NT2/D1 (cell line): ENCODE measurements around the gene SART3.

Experiments
- DNase-seq: peaks from one replicate; pipeline ENCODE4 v3.0.0-alpha.2; 2011; ENCODE audit warnings: low read depth, low spot score
- H3K27me3 ChIP-seq: 2 replicates; pipeline ENCODE4 v1.6.0; 2011; ENCODE audit warnings: mild to moderate bottlenecking; ENCODE audit not compliant: insufficient read length, insufficient read depth
- H3K36me3 ChIP-seq: 2 replicates; pipeline ENCODE4 v1.6.1; 2011; ENCODE audit warnings: mild to moderate bottlenecking, low read length, mixed read lengths; ENCODE audit not compliant: insufficient read depth, insufficient read length
- H3K4me1 ChIP-seq: 2 replicates; pipeline ENCODE4 v1.5.1; 2011; ENCODE audit not compliant: insufficient read depth, insufficient read length
- H3K4me3 ChIP-seq: 2 replicates; pipeline ENCODE4 v1.5.1; 2011; ENCODE audit warnings: low read depth; ENCODE audit not compliant: insufficient read length
- H3K9ac ChIP-seq: 2 replicates; pipeline ENCODE4 v1.6.0; 2011; ENCODE audit warnings: low read depth; ENCODE audit not compliant: insufficient read length
- H3K9me3 ChIP-seq: 2 replicates; pipeline ENCODE4 v1.5.1; 2011; ENCODE audit warnings: mild to moderate bottlenecking, low read length; ENCODE audit not compliant: insufficient read depth
- SUZ12 ChIP-seq: IDR thresholded peaks from 2 replicates; pipeline ENCODE4 v1.6.1; 2011; ENCODE audit not compliant: insufficient read length, insufficient read depth; ENCODE audit errors: extremely low read depth
- YY1 ChIP-seq: IDR thresholded peaks from 2 replicates; pipeline ENCODE4 v1.6.1; 2011; ENCODE audit not compliant: insufficient read length, insufficient read depth
- ZNF274 ChIP-seq: IDR thresholded peaks from 2 replicates; pipeline ENCODE4 v1.6.1; 2011; ENCODE audit warnings: mild to moderate bottlenecking, low read depth, low read length

SART3 gene

DNA sequence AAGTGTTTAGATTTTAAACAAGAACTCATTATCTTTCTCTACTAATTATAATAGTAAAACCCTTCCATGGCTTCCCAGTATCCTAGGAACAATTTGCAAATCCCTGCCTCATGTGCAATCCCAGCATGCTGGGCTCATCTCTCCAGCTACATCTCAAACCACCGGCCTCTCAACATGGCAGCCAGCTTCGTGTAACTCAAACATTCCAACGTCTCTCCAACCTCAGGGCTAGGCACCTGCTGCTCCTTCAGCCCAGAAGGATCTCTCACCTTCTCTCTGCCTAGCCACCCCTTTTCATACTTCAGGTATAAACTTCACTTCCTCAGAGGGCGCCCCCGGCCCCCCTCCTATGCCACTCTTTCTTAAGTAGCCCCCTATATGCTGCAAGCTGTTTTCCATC, 7.2 kb downstream of the SART3 start:
- Histone ChIP-seq H3K27me3 (no peaks in the 10 kb centered on the region), H3K4me1 (peaks cover 5% of the 10 kb centered on the region), H3K9me3 (no peaks in the 10 kb centered on the region), H3K36me3 (peaks cover 46% of the 10 kb centered on the region), H3K9ac (no peak overlapping the region), H3K4me3 (no peak overlapping the region)
- TF ChIP-seq ZNF274 (no peak), YY1 (no peak), SUZ12 (no peak)
- no peak for DNase-seq

DNA sequence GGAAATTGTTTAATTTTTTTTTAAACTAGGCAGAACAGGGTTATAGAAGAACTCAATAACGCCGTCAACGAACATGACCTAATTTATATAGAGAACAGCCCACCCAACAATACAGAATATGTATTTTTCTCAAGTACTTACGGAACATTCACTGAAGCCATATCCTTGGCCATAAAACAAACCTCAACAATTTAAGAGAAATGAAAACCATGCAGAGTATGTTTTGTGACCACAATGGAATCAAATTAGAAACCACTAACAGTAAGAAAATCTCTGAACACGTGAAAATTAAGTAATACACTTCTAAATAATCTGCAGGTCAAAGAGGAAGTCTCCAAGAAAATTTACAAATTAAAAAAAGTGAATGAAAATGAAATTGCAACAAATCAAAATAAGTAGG, 9.4 kb downstream of the SART3 start:
- H3K4me1 ChIP-seq: no peaks in the 10 kb centered on the region
- no peaks in the 10 kb centered on the region for H3K9me3 ChIP-seq
- DNase-seq: no peak
- no peak overlapping the region for H3K9ac ChIP-seq
- peaks cover 49% of the 10 kb centered on the region for H3K36me3 ChIP-seq
- TF ChIP-seq YY1: no peak
- no peak for TF ChIP-seq ZNF274
- TF ChIP-seq SUZ12: no peak
- H3K4me3 ChIP-seq: no peak overlapping the region
- no peaks in the 10 kb centered on the region for H3K27me3 ChIP-seq

DNA sequence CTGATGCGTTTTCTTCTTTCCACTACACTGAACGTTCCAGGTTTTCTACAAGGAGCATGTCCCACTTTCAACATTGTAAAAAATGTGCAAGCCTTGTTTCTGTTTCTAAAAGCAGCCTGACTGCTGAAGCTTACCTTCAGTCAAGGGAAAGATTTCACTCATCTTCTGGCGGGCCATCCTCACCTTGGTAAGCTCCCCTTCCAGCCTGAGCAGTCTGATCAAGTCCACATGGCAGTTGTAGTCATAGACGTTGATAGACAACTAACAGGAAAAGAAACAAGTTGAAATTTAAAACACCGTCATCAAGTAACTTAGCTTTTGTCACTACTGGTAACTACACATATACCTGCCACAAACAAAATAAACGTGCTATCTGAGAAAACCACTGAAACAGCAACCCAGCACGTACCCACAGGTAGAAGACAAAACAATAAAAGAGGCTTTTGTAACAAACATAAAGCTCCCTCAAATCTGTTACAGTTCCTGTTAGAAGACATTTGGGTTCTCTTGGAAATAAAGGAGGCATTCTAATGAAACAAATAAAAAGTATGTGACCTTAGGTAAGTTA, 11.9 kb downstream of the SART3 start:
- Histone ChIP-seq H3K9me3 (no peaks in the 10 kb centered on the region), H3K27me3 (no peaks in the 10 kb centered on the region), H3K4me1 (no peaks in the 10 kb centered on the region), H3K36me3 (peaks cover 59% of the 10 kb centered on the region), H3K9ac (no peak overlapping the region), H3K4me3 (no peak overlapping the region)
- no peak for TF ChIP-seq ZNF274
- TF ChIP-seq SUZ12: no peak
- no peak for TF ChIP-seq YY1
- DNase-seq: no peak

DNA sequence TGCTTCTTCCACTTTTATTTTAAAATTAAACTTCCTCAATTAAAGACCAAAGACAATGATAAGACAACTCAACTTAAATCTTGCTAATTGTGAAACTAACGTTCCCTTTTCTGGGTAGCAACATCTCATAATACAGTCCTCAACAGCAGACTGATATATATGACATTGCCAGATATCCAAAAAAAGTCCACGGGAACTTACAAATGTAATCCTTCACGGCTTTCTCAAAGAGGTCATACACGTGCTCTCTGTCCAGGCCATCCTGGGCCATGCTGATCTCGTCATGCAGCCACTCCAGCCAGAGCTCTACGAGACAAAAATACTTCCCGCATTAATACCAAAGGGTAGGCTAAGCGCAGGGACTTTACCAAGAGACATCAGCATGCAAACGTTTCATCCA, 13.3 kb downstream of the SART3 start:
- Histone ChIP-seq H3K4me1 (no peaks in the 10 kb centered on the region), H3K4me3 (no peak overlapping the region), H3K36me3 (peaks cover 67% of the 10 kb centered on the region), H3K9ac (no peak overlapping the region), H3K9me3 (no peaks in the 10 kb centered on the region), H3K27me3 (no peaks in the 10 kb centered on the region)
- no peak for DNase-seq
- no peak for TF ChIP-seq YY1
- TF ChIP-seq ZNF274: no peak
- TF ChIP-seq SUZ12: no peak

DNA sequence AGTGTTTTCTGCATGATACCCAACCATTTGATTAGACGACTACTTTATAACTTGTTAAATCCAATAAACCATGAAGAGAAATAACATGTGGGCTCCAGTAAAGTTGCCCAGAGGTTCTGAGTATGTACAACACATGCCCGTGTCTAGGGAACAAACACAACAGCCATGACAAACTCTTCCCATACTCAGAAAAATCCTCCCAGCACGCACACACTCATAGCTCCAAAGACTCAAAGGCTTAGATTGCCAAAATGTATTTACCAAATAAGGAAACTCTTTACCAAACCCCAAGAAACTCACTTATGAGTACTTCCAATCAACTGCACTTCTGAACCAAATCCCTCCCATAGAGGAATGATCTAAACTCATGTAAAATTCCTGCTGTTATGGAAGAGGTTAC, 17.3 kb downstream of the SART3 start:
- H3K9me3 ChIP-seq: no peaks in the 10 kb centered on the region
- H3K27me3 ChIP-seq: no peaks in the 10 kb centered on the region
- no peak overlapping the region for H3K4me3 ChIP-seq
- H3K9ac ChIP-seq: no peak overlapping the region
- no peaks in the 10 kb centered on the region for H3K4me1 ChIP-seq
- H3K36me3 ChIP-seq: peaks cover 87% of the 10 kb centered on the region
- TF ChIP-seq SUZ12 (no peak), YY1 (no peak), ZNF274 (no peak)
- no peak for DNase-seq

DNA sequence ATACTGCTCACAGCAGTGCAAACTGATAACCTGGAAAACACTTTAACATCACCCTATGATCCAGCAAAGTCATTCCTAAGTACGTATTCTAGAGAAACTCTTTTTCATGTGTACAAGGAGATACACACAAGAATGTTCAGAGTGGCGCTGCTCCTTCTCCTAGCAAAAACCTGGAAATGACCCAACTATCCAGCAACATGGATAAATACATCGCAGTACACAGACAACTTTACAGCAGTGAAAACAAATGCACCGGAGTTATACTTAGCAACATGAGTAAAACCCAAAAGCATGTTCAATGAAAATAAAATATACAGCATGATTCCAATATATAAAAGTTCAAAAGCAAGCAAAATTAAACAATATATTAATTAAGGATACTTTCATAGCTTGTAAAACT, 18.7 kb downstream of the SART3 start:
- no peak overlapping the region for H3K9ac ChIP-seq
- H3K36me3 ChIP-seq: peaks cover 87% of the 10 kb centered on the region
- H3K4me3 ChIP-seq: no peak overlapping the region

DNA sequence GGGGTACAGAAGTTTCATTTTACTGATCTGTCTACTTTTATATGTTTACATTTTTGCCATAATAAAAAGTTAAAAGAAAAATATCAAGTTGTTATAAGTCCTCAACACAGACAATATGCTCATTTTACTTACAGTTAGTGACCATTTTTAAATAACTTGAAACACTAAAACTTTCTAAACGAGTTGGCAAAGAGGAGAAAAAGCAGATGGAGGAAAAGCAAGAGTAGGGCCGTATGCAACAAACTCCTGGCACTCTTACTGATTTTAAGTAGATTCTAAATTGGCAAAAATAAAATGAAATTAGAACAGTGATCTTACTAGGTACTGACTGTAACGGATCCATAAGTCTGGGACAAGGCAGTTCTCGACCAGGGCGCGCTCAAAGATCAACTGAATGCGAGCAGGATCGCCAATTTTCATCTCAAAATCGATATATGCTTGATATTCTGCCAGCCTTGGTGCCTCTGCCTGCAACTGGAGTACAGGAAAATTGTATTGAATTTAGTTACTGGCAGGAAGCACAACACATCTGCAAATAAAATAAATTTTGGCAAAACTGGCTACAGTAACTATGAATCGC, 22.3 kb downstream of the SART3 start:
- no peak overlapping the region for H3K9ac ChIP-seq
- TF ChIP-seq YY1: no peak
- no peak for TF ChIP-seq SUZ12
- no peak for TF ChIP-seq ZNF274
- H3K27me3 ChIP-seq: no peaks in the 10 kb centered on the region
- no peak for DNase-seq
- no peaks in the 10 kb centered on the region for H3K9me3 ChIP-seq
- H3K36me3 ChIP-seq: peaks cover 87% of the 10 kb centered on the region
- H3K4me1 ChIP-seq: no peaks in the 10 kb centered on the region
- H3K4me3 ChIP-seq: no peak overlapping the region

More for the DNA sequence above, 18.7 kb downstream of the SART3 start:
- no peaks in the 10 kb centered on the region for H3K4me1 ChIP-seq
- H3K27me3 ChIP-seq: no peaks in the 10 kb centered on the region
- DNase-seq: no peak
- no peaks in the 10 kb centered on the region for H3K9me3 ChIP-seq
- TF ChIP-seq YY1: no peak
- TF ChIP-seq SUZ12: no peak
- TF ChIP-seq ZNF274: no peak

DNA sequence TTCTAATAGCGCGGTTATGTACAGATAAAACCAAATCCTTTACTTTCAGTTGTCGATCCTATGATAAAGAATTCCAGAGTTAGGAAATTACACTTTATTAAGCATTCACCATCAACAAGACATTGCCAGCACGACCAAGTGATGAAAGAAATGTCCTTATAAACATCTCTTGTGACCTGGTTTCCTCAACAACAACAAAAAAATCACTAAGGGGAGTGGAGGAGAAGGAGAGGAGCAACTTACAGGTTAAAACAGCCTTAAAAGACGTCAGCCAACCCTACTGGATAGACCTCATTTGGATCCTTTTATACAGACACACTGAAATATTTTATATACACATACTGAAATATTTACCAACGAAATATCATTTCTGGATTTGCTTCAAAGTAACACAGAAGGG, 22.8 kb downstream of the SART3 start:
- no peaks in the 10 kb centered on the region for H3K27me3 ChIP-seq
- DNase-seq: no peak
- H3K4me1 ChIP-seq: no peaks in the 10 kb centered on the region
- H3K4me3 ChIP-seq: no peak overlapping the region
- no peaks in the 10 kb centered on the region for H3K9me3 ChIP-seq
- peaks cover 87% of the 10 kb centered on the region for H3K36me3 ChIP-seq
- H3K9ac ChIP-seq: no peak overlapping the region
- TF ChIP-seq YY1 (no peak), SUZ12 (no peak), ZNF274 (no peak)
